HCT116 (cell line): Measurements from ENCODE around the gene ADAMTSL2. TPM values are rescaled to one million over a fixed set of nuclear protein-coding genes. Genes with fewer than 3 reads are reported as not detected.

Experiments
- ATAC-seq: fragments of 200-7000 bp; cut with Tn5 transposase; 2 replicates; pipeline ENCODE4 v1.9.1; 2020; ENCODE audit warnings: mild to moderate bottlenecking, moderate library complexity
- BruUV-seq: library from RNA; stranded (reverse); fragments of 400-500 nt; replicated peaks from 2 replicates; lab custom pipeline; 2021; lab: Mats Ljungman, UMichigan
- CTCF ChIA-PET: fragments of 300-600 bp; sonication (Branson Sonifier 250); formaldehyde crosslinking; loops from one replicate; lab custom pipeline; 2021; ENCODE audit warnings: antibody characterized with exemption; lab: Charles Lee
- POLR2A ChIA-PET: fragments of 300-600, 350-600 bp; sonication (Branson Sonifier 250); formaldehyde crosslinking; loops from one replicate; lab custom pipeline; 2021; ENCODE audit warnings: antibody characterized with exemption; lab: Charles Lee
- RAD21 ChIA-PET, 2 experiments: fragments of 300-600 bp; sonication (Branson Sonifier 250); formaldehyde crosslinking; loops; one replicate each; lab custom pipeline; 2023; ENCODE audit warnings: low total read pairs in 2 of 2; ENCODE audit not compliant: uncharacterized antibody in 2 of 2, unreplicated experiment in 2 of 2, low non-redundant PET in 1 of 2; lab: Charles Lee
- DNase-seq: peaks from one replicate; pipeline ENCODE4 v3.0.0-alpha.2; 2010; ENCODE audit warnings: low read depth, low spot score
- H2AFZ ChIP-seq: fragments of 200-600 bp; shearing (Covaris generic), sonication (generic); 2 replicates; pipeline ENCODE4 v1.6.1; 2017; ENCODE audit warnings: low read depth, mixed run types, mixed read lengths, antibody characterized with exemption, low read length; ENCODE audit not compliant: poor library complexity, severe bottlenecking
- H3K27ac ChIP-seq: 2 replicates; pipeline ENCODE4 v1.5.1; 2012; ENCODE audit warnings: low read depth, low read length
- H3K27me3 ChIP-seq: fragments of 200-600 bp; sonication (generic); 2 replicates; pipeline ENCODE4 v1.6.1; 2016; ENCODE audit warnings: mixed run types, low read length, mixed read lengths; ENCODE audit not compliant: insufficient read depth
- H3K36me3 ChIP-seq, 2 experiments: fragments of 200-500 bp in 1 of 2; fragments of 200-600 bp in 1 of 2; sonication (Bioruptor generic) in 1 of 2; sonication (generic) in 1 of 2; 2 replicates each; pipeline versions ENCODE4 v1.5.1 to v1.6.1; 2014 to 2016; ENCODE audit warnings: low read length in 2 of 2, inconsistent platforms in 1 of 2, mixed read lengths in 1 of 2, mixed run types in 1 of 2; ENCODE audit not compliant: insufficient read depth in 2 of 2, control insufficient read depth in 1 of 2
- H3K4me1 ChIP-seq, 2 experiments: fragments of 200-600 bp in 1 of 2; sonication (generic) in 1 of 2; 2 replicates each; pipeline versions ENCODE4 v1.5.1 to v1.6.1; 2012 to 2017; ENCODE audit warnings: low read length in 2 of 2, inconsistent platforms in 1 of 2, mild to moderate bottlenecking in 1 of 2, mixed read lengths in 1 of 2, mixed run types in 1 of 2, moderate library complexity in 1 of 2; ENCODE audit not compliant: insufficient read depth in 2 of 2, control insufficient read depth in 1 of 2
- H3K4me2 ChIP-seq: fragments of 200-600 bp; sonication (generic); 2 replicates; pipeline ENCODE4 v1.6.1; 2017; ENCODE audit warnings: mixed run types, low read length, mixed read lengths
- H3K4me3 ChIP-seq, 2 experiments: fragments of 200-600 bp in 1 of 2; sonication (generic) in 1 of 2; replicated peaks in 1 of 2; 2 replicates each; pipeline ENCODE4 v1.5.1; 2011 to 2016; ENCODE audit warnings: low read length in 2 of 2, control low read depth in 1 of 2, low read depth in 1 of 2, mild to moderate bottlenecking in 1 of 2, mixed read lengths in 1 of 2, mixed run types in 1 of 2
- H3K79me2 ChIP-seq: fragments of 200-600 bp; sonication (generic); 2 replicates; pipeline ENCODE4 v1.6.1; 2017; ENCODE audit warnings: mild to moderate bottlenecking, mixed run types, low read length, moderate library complexity, mixed read lengths; ENCODE audit not compliant: insufficient read depth
- H3K9ac ChIP-seq: fragments of 200-600 bp; sonication (generic); 2 replicates; pipeline ENCODE4 v1.6.1; 2016; ENCODE audit warnings: low read length, mixed read lengths
- H3K9me2 ChIP-seq: fragments of 200-600 bp; sonication (generic), shearing (Covaris generic); 2 replicates; pipeline ENCODE4 v1.6.1; 2017; ENCODE audit warnings: mixed run types, mild to moderate bottlenecking, moderate library complexity; ENCODE audit not compliant: insufficient read depth
- H3K9me3 ChIP-seq, 2 experiments: fragments of 200-500 bp in 1 of 2; fragments of 200-600 bp in 1 of 2; sonication (Bioruptor generic) in 1 of 2; sonication (generic) in 1 of 2; 2 replicates each; pipeline ENCODE4 v1.6.1; 2014 to 2017; ENCODE audit warnings: low read length in 2 of 2, mixed read lengths in 2 of 2, inconsistent platforms in 1 of 2, low read depth in 1 of 2, mild to moderate bottlenecking in 1 of 2, mixed run types in 1 of 2, moderate library complexity in 1 of 2; ENCODE audit not compliant: control insufficient read depth in 1 of 2, insufficient read depth in 1 of 2
- H4K20me1 ChIP-seq: fragments of 200-600 bp; sonication (generic), shearing (Covaris generic); 2 replicates; pipeline ENCODE4 v1.6.1; 2017; ENCODE audit warnings: mixed run types, mild to moderate bottlenecking, moderate library complexity; ENCODE audit not compliant: insufficient read depth
- ATF3 ChIP-seq: IDR thresholded peaks from 2 replicates; pipeline ENCODE4 v1.6.1; 2012
- CEBPB ChIP-seq: IDR thresholded peaks from 2 replicates; pipeline ENCODE4 v1.6.1; 2012; ENCODE audit warnings: low read depth
- CTCF ChIP-seq, 3 experiments: fragments of 200-600 bp in 1 of 3; sonication (generic) in 1 of 3; IDR thresholded peaks in 2 of 3; conservative IDR thresholded peaks in 1 of 3; 2 replicates each; pipeline ENCODE4 v1.5.1; 2012 to 2017; ENCODE audit warnings: low read depth in 2 of 3, low read length in 2 of 3, antibody characterized with exemption in 1 of 3, borderline replicate concordance in 1 of 3, control low read depth in 1 of 3, mild to moderate bottlenecking in 1 of 3, mixed read lengths in 1 of 3, mixed run types in 1 of 3, moderate library complexity in 1 of 3; ENCODE audit not compliant: insufficient read depth in 1 of 3
- ELF1 ChIP-seq: IDR thresholded peaks from 2 replicates; pipeline ENCODE4 v1.6.1; 2012; ENCODE audit warnings: low read depth, borderline replicate concordance
- EZH2 ChIP-seq: fragments of 200-600 bp; sonication (generic); IDR thresholded peaks from 2 replicates; pipeline ENCODE4 v1.6.1; 2017; ENCODE audit warnings: antibody characterized with exemption, mixed run types
- FOSL1 ChIP-seq: IDR thresholded peaks from 2 replicates; pipeline ENCODE4 v1.6.1; 2012; ENCODE audit warnings: low read depth
- ZNF274 ChIP-seq: fragments of 200-500 bp; sonication (Bioruptor generic); IDR thresholded peaks from 2 replicates; pipeline ENCODE4 v1.6.1; 2014; ENCODE audit warnings: mild to moderate bottlenecking, low read depth, low read length, inconsistent platforms
- intact Hi-C: fragments of 100-400 bp; cut with micrococcal nuclease; formaldehyde crosslinking; loops from 2 replicates; pipeline ENCODE4 v1.10.0; 2022
- total RNA-seq: library from RNA; stranded (reverse); gene quantifications from one replicate; pipeline ENCODE4 v1.2.1, GENCODE V29; 2021; ENCODE audit not compliant: unreplicated experiment

Gene ADAMTSL2
- total RNA-seq, 1 experiment from 2014 or later: not detected

- H3K27me3 ChIP-seq: no peaks in the 10 kb centered on the region; the same call in 1 of the 2 replicates
- no peak overlapping the region for H3K9ac ChIP-seq
- ATAC-seq (no peak), DNase-seq (no peak)
- intact Hi-C loops: no loop called here
- H3K36me3 ChIP-seq: no peaks in the 10 kb centered on the region
- no peak overlapping the region for H2AFZ ChIP-seq
- ChIA-PET CTCF (no interaction called here), POLR2A (no interaction called here), RAD21 (no interaction called here)
- TF ChIP-seq ELF1 (no peak), ATF3 (no peak), ZNF274 (no peak), FOSL1 (no peak), CEBPB (no peak), EZH2 (no peak), CTCF (IDR thresholded peaks at IDR 0.05 in 2 of 3, conservative IDR thresholded peaks at IDR 0.05 in 1 of 3; ENCODE audit: borderline replicate concordance in 1 of 3, insufficient read depth in 1 of 3, low read depth in 2 of 3, low read length in 2 of 3) (no peak)
- H3K9me2 ChIP-seq: no peaks in the 10 kb centered on the region
- no peaks in the 10 kb centered on the region for H3K79me2 ChIP-seq
- no peak overlapping the region for H3K4me3 ChIP-seq
- no peak overlapping the region for H3K4me2 ChIP-seq
- no peaks in the 10 kb centered on the region for H3K4me1 ChIP-seq
- no TSS peak for BruUV-seq
- H3K9me3 ChIP-seq: peaks cover 5 to 12% of the 10 kb centered on the region in 2 experiments; a peak in 3 of 4 replicates
- H4K20me1 ChIP-seq: no peaks in the 10 kb centered on the region
- no peak overlapping the region for H3K27ac ChIP-seq
These were observed 37.4 kb upstream of the ADAMTSL2 start for GRCh38 chr9:133496861-133497842.
